ENCODE data around the gene NELL2.
A peak's percentile ranks its signal among the peaks of the same experiment; 100 is the strongest.

The NELL2 gene

DNA sequence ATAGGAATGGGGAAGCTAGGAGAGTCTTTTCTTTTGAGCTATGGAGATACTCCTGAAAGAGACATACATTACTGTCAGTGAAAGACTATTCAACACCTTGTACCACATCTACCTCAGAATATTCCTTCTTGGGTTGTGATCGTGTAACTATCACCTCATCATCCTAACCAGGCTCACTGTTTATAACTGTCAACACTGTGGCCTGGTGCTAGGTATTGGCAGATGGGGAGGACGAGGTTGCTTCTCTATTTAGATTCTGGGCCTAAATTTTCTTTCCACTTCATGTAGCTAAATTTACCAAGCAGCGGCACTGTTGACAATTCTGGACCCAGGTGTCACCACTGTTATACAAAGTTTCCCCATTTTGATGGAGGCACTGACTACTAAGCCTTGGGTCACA is 354.4 kb downstream of the NELL2 start:
- DNase-seq = no peak

DNA sequence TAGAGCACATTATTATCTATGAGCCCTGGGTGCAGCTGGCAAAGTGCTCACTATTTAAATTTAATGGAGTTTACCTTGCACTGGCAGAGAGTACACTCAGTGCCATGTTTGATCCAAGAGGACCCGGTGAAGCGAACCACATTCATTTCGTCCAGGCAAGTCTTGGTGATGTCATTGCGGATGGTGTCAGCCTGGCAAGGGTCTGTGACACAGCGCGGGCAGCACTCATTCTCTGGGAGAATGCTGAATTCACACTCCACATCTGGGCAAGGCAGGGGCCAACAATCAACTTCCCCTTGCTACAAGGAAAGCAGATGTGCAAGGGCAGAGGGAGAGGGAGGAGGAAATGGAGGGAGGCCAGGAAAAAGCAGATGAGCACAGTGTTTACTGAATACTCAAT is 356.2 kb downstream of the NELL2 start:
- no peak for DNase-seq

DNA sequence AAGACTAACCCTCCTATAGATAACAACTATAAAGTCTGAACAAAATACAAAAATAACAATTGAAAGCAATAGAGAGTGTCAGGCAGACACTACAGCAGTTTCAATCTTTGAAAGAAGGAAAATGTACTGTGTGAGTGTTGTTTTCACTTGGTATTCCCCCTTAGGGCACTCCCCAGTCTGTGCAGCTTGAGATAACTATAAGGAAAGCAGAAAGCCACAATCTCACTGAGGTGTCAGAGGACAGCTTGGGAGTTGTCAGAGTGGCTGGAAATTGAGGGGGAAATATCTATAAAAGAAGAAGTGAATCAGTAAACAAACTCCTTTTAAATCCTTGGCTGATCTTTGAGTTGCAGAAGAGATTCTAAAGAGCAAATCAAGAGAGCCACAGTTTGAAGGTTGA is 364.8 kb downstream of the NELL2 start:
- DNase-seq = no peak

DNA sequence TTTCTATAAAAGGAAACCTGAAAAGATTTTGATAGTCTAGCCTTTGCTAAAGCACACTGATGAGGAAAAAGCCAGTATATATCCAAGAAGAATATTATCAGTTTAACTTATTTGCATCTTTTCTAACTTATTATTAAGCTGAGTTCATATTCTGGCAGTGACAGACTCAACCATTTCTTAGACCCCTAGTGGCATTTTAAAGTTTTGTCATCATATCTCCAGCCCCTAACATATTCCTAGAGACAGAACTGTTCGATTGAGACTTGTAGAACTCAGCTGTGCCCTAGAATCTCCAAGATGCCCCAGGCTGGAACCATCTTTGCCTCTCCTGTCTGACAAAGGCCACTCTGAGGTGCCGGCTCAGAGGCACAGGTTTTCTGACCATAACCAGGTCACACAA is 365.6 kb downstream of the NELL2 start:
- DNase-seq = no peak

DNA sequence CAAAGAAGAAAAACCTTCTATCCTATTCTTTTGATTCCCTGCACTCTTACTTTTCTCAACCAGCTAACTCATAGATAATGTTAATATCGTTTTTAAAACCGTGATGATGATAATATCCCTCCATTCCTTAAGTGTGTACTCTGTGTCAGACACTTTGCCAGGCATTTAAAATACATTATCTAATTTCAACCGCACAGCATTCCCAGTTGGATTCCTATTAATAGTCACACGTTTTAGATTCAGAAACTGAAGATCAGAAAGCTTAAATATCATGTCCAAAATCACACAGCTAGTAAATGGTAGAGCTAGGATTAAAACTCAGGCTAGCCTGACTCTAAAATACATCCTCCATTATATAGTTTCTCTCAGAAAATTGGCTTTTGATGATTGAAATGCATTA is 366.0 kb downstream of the NELL2 start:
- no peak for DNase-seq

DNA sequence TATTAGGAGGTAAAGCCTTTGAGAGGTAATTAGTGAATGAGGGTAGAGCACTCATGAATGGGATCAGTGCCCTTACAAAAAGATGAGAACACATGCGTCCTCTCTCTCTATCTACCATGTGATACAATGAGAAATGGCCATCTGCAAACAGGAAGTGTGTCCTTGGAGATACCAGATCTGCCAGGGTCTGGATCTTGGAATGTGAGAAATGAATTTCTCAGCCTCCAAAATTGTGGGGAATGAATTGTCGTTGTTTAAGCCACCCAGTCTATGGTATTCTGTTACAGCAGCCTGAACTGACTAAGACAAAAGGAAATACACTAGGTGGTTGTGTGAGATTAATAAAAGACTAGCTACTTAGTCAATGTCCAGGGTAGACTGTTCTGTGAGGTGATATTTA is 366.6 kb downstream of the NELL2 start:
- DNase-seq = peak; percentile 97

DNA sequence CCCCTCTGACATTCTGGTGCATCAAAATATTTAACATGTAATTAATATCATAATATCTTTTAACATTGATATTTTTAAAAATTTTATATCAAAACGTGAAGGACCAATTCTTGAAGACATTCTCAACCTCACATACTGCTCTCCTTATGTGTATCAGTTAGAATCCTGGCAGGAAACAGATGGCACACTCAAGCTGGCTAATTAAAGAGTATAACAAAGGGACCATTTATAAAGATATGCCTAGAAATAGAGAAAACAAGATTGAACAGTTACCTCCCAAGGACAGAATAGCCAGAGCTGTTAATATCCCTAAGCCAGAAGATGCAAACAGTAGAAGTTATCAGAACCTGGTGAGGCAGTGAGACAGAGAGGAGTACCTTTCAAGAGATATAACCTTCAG is 368.7 kb downstream of the NELL2 start:
- DNase-seq = peak; percentile 78

DNA sequence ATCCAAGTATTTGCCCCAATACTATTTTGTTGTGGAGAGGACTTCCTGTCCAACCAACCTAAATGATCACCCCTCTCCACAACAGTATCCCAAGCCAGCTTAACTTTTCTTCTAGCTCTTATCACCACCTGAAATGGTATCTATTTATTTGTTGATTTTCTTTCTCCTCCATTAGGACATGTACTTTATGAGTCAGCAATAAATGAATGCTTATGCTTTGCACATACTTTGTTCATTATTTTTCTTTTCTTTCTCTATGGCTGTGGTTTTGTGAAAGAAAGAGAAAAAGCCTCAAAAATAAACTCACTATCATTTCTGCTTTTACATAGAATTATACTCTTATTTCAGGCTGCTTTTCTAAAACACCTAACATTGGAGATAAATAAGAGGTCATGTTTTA is 371.3 kb downstream of the NELL2 start:
- DNase-seq = no peak

DNA sequence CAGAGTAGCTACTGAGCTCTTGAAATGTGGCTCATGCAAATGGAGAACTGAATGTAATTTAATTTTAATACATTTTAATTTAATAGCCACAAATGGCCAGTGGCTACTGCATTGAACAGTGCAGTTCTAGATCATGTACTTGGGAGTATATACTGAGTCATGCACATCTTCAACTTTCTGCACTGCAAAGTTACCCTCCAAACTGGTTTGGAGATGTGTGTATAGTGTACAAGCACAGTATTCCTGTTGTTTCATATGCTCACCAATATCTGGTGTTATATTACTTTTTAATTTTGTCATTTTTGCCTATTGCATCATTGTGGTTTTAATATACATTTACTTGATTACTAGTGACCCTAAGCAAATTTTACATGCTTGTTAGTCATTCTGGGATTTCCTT is 372.8 kb downstream of the NELL2 start:
- DNase-seq = no peak

DNA sequence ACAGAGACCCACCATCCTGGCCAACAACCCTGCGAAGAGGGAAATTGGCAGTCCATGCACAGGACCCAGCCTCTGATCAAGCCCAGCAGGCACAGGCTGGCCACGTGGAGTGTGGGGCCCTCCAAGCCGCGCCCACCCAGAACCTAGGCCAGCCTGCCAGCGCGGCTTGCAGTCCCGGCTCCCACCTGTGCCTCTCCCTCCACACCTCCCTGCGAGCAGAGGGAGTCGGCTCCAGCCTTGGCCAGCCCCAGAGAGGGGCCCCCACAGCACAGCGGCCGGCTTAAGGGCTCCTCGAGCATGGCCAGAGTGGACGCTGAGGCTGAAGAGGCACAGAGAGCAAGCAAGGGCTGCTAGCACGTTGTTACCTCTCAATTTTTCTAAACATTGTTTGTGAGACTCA is 373.4 kb downstream of the NELL2 start:
- DNase-seq = no peak

DNA sequence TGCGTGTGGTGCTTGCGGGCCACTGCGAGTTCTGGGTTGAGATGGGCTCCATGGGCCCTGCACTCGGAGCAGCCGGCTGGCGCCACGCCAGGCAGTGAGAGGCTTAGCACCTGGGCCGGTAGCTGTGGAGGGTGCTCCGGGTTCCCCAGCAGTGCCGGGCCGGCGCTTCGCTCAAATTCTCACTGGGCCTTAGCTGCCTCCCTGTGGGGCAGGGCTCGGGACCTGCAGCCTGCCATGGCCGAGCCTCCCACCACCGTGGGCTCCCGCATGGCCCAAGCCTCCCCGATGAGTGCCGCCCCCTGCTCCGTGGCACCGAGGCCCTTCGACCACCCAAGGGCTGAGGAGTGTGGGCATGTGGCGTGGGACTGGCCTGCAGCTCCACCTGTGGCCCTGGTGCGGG is 375.7 kb downstream of the NELL2 start:
- no peak for DNase-seq

DNA sequence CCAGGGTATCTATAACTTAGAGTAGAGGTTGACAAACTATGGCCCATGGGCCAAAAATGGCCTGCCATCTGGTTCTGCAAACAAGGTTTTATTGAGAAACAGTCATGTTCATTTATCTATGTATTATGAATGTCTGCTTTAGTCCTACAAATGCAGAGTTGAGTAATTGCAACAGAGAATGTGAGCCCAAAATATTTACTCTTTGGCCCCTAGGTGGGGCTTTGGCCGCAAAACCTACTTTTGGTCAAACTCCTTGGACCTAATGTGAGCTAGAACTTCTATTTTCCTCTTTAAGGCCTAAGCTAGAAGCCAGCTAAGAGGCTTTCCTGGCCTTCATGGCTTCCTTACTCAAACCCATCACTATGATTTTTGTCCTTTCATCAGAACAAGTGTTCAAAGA is 379.1 kb downstream of the NELL2 start:
- DNase-seq = no peak

DNA sequence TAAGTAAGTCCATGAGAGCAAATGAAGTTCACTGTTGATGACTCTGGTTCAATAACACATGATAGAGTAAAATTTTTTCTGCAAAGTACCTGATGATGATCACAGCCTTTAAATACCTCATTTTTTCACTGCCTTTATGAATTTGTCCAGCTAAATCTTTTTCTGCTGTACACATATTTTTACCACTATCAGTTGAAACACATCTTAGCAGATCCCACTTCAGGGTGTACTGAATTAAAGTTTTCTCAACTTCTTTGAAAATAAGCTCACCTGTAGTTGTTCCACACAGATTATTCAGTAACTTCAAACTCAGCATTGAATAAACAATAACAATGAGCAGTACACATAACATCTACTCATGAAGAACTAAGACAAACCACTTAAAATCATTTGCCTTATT is 385.9 kb downstream of the NELL2 start:
- no peak for DNase-seq

DNA sequence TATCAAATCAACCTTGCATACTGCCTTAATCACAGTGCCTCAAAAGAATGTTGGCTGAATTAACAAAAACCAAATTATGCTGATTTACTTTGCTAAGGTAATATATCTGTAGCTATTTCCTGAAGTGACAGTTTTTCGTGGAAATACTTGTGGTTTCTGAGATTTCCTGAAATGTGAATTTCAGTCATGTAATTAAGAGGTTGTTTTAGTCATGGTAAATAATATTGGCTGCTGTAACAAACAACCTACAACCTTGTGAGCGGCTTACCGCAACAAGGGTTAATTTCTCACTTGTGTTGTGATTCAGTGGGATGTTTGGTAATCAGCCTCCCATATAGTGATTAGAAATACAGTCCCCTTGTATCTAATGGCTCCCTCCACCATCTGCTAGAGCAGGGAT is 387.9 kb downstream of the NELL2 start:
- DNase-seq = no peak

DNA sequence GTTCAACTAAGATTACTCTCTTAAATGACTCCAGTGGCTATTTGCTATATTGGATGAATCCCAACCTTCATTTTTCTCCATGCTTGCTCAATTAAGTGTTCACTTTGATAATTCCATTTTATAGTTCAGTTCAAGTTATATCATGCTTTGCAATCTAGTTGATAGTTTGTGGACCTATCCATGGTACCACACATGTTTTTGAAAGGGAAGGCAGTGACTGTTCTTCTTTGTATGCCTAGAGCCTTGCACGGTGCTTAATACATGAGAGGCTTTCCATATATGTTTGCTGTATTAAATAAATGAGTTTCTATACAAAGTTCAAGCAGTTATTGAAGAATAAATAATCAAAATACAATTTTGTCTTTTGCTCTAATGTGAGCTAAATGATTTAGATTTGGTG is 391.3 kb downstream of the NELL2 start:
- no peak for DNase-seq

DNA sequence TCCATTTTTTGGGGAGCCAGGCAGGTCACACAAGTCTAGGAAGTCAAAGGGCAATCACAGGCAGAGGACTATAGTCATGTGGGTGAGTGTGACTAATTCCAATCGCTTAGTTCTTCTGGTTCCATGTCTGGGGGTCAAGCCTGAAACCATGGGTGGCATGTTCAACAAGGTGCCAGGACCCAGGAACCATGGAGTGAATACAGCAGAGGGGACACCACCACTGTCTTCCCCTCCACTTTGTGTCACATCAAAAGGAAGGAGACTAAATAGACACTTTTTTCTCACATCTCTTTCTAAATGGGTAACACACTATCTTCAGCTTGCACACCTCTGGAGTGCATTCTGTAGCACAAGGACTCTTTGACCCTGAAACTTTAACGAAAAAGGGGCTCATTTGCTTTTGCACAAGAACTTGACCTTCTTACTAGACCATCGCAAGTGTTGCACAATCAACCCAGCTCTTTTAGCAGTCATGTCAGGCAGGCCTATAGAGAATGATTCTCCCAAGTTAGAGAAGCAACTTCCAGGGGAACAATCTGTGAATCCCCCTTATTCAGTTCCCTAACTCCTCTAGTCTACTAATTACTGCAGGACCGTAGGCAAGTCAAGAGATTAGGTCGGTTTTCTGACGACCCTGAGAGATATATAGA is 398.7 kb downstream of the NELL2 start:
- no peak for DNase-seq

DNA sequence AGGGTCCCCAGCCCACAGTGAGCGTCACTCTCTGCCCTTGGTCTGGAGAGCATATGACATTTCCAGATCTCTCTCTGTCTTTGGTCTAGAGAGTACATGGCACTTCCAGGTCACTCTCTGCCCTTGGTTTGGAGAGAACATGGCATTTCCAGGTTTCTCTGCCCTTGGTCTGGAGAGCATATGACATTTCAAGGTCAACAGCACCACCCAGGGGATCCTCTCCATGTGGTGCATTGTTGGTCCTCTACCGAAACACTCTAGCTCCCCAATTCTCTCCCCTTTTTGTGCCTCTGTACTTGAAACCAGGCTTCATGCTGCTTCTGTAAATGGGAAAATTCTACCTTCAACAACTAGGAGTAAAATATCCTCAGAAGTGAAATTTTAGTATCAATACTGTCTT is 399.4 kb downstream of the NELL2 start:
- DNase-seq = no peak

DNA sequence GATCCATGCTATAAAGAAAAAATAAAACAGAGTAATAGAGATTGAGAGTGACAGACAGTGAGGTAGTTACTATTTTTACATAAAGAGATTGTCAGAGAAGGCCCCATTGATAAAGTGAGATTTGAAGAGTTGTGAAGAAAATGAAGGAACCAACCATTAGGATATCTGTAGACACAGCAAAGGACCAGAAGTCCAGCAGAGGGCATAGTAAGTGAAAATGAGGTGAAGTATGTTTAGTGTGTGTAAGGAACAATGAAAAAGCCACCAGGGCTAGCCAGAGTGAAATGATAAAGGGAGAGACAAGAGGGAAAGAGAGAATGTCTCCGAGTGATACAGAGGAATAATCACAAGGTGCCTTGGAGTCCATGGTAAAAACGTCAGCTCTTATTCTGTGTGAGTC is 411.0 kb downstream of the NELL2 start:
- peak; percentile 35 for DNase-seq

DNA sequence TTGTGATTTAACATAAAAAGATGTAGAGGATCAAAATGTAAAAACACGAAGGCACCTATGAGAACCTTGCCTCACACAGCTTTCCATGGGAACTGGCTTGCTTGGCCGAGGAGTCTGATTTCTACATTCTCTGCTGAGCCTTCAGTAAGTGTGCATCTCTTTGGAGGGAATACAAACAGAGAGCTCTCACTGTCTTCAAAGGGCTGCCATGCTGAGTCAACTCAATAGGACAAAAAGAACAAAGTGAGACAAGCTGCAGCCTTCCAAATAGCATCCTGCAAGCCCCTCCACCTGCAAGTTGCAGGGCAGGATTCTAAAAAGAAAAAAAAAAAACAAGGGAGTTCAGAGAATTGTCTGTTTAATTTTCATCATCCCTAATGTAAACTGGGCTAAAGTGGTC is 411.9 kb downstream of the NELL2 start:
- DNase-seq = no peak

DNA sequence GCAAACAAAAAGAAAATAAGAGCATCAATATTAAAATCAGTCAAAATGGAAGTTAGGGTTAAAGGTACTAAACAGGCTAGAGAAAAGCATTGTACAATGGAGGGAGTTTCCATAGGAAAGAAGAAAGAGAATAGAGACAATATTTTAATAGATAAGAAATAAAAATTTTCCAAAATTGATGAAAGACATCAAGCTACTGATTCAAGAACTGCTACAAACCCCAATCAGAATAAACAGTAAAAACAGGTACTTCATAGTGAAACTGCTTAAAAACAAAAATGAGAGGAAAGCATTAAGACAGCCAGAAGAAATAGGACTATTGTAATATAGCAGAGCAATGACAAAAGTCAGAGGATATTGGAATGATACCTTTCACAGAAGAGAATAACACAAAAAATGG is 413.4 kb downstream of the NELL2 start:
- no peak for DNase-seq

DNA sequence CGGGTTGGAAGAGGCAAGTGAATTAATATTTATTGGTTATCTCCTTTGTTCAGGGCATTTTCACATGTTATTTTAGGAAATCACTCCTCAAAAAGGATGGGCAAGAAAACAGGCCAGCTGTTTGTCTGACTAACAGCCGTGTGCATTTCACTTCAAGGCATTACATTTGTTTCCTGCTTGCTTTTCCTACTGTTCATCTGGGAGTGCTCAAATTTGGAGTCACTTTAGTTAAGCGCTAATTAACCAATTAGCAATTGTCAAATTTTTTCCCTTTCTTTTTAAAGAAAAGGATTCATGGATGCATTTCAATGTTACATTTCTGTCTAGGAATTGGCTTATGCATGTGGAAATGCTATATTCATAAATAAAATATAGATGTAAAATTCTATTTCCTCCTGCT is 415.9 kb downstream of the NELL2 start:
- DNase-seq = no peak

DNA sequence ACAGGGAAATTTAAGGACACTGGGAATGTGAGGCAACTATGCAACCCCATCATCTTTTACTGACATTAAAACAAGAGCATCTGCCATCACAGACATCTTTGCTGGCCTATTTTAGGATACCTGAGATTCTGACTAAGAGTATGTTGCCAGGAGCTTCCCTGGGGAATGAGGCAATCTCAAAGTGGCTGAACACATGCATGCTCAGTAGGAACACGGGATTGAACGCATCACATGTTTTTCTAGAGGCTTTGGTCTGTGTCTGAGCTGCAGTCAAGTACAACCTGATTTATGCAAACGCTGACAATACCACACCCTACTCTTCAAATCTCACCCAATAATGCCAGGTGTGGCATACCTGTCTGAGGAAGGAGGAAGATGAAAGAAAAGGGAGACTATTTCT is 416.5 kb downstream of the NELL2 start:
- DNase-seq = no peak
